D721Med (cell line): Measurements from ENCODE around the gene RASGRP3.

ENCODE experiments used
- DNase-seq: peaks from one replicate; pipeline ENCODE4 v3.0.0; 2011; ENCODE audit warnings: low spot score; ENCODE audit not compliant: insufficient read length
- FAIRE-seq: peaks from 2 replicates; lab custom pipeline; 2011; peaks lifted over from hg19 to GRCh38; lab: Jason Lieb, UNC
- CTCF ChIP-seq: IDR thresholded peaks from 2 replicates; pipeline ENCODE4 v1.5.1; 2012; ENCODE audit warnings: mild to moderate bottlenecking, control low read depth; ENCODE audit not compliant: insufficient read depth; ENCODE audit errors: missing control alignments

The RASGRP3 gene

GRCh38 chr2:33577084-33577483 lies 100.6 kb downstream of the RASGRP3 start:
- no peak for TF ChIP-seq CTCF
- no peak for DNase-seq
- no peak for FAIRE-seq

GRCh38 chr2:33577668-33578067 lies 101.2 kb downstream of the RASGRP3 start:
- no peak for TF ChIP-seq CTCF
- DNase-seq (no peak), FAIRE-seq (no peak)

GRCh38 chr2:33579227-33579626 lies 102.8 kb downstream of the RASGRP3 start:
- no peak for TF ChIP-seq CTCF
- DNase-seq = no peak

GRCh38 chr2:33581872-33582271 lies 105.4 kb downstream of the RASGRP3 start:
- FAIRE-seq = no peak
- no peak for TF ChIP-seq CTCF

More at GRCh38 chr2:33579227-33579626, 102.8 kb downstream of the RASGRP3 start:
- FAIRE-seq = no peak

GRCh38 chr2:33583194-33583938 lies 106.9 kb downstream of the RASGRP3 start:
- peak; percentile 77 for TF ChIP-seq CTCF
- peak; percentile 25 for FAIRE-seq
- DNase-seq = no peak

More at GRCh38 chr2:33581872-33582271, 105.4 kb downstream of the RASGRP3 start:
- DNase-seq = no peak

- TF ChIP-seq CTCF = no peak
- FAIRE-seq = no peak
- no peak for DNase-seq
Measured at GRCh38 chr2:33586766-33587165, 110.3 kb downstream of the RASGRP3 start.

- peak; percentile 29 for FAIRE-seq
Measured at GRCh38 chr2:33588232-33588631, 111.8 kb downstream of the RASGRP3 start.

More at GRCh38 chr2:33588232-33588631, 111.8 kb downstream of the RASGRP3 start:
- DNase-seq = no peak
- TF ChIP-seq CTCF = no peak
